ENCODE results near the gene S100A13.
A peak's percentile ranks its signal among the peaks of the same experiment; 100 is the strongest.
"Not testable (repeated sequence)": the region's sequence is repeated elsewhere in the genome, so short reads cannot be mapped to it uniquely, and the experiment has no call there.

Gene S100A13

GRCh38 chr1:153608089-153608682 is 19.1 kb downstream of the S100A13 start:
- DNase-seq (ENCODE audit: low spot score) = no peak

DNA sequence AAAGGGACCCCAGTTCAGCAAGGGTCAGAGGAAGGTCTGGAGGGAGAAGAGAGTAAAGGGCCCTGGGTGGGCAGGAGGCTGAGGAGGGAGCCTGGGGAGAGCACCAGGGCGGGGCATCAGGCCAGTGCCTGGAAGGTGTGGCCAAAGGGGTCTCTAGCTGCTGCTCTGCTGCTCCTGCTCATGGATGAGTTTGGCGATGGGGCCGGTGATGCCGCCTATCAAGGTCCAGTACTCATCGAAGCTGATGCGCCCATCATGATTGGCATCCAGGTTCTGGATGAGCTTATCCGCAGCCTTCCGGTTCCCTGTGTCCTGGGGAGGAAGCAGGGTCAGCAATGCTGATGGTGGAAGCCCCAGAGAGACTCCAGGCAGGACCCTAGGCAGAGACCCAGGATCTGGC is 19.9 kb downstream of the S100A13 start:
- DNase-seq (ENCODE audit: low spot score) = no peak

- no peak for DNase-seq (ENCODE audit: low spot score)
Measured at GRCh38 chr1:153606194-153606593, 21.1 kb downstream of the S100A13 start.

- DNase-seq (ENCODE audit: low spot score) = no peak
Measured at GRCh38 chr1:153602749-153603148, 24.6 kb downstream of the S100A13 start.

DNA sequence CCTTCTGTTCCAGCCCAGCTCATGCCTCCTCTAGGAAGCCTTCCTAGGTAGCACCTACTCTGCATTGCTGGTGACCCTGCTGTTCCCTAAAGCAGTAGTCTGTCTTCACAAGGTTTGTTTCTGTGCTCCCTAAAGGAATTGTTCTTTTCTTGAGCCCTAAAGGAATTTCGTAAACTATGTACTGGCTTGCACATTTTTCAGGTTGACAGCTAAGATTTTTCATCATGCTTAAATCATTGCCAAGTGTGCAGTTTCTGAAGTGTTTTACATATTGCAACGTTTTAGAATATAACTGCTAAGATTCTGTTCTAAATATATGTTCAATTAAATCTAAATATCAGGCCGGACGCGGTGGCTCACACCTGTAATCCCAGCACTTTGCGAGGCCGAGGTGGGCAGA is 27.5 kb downstream of the S100A13 start:
- no peak for DNase-seq (ENCODE audit: low spot score)

- no peak for DNase-seq (ENCODE audit: low spot score)
Measured at GRCh38 chr1:153598309-153599172, 28.8 kb downstream of the S100A13 start.

- peak; percentile 52 for DNase-seq (ENCODE audit: low spot score)
Measured at GRCh38 chr1:153597206-153597605, 30.1 kb downstream of the S100A13 start.

DNA sequence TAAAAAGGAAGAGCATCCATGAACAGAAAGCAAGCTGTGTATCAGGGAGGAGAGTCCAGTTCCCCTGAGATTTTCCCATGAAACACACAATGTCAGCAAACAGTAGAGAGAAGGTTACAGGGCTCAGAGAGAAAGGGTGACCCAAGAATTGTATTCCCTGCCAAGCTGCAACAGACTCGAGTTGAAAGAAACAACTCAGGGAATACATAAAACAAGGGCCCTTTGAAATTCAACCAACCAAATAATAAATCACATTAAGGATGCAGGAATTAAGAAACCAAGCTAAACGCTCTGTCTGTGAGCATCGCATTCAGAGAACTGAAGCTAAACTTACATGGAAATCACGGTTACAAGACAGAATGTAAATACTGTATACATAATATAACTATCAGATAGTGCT is 34.6 kb downstream of the S100A13 start:
- DNase-seq (ENCODE audit: low spot score) = no peak

- DNase-seq (ENCODE audit: low spot score) = no peak
Measured at GRCh38 chr1:153588482-153588881, 38.8 kb downstream of the S100A13 start.

- DNase-seq (ENCODE audit: low spot score) = not testable (repeated sequence)
Measured at GRCh38 chr1:153588033-153588432, 39.3 kb downstream of the S100A13 start.

GRCh38 chr1:153587314-153587713 is 40.0 kb downstream of the S100A13 start:
- DNase-seq (ENCODE audit: low spot score) = no peak

DNA sequence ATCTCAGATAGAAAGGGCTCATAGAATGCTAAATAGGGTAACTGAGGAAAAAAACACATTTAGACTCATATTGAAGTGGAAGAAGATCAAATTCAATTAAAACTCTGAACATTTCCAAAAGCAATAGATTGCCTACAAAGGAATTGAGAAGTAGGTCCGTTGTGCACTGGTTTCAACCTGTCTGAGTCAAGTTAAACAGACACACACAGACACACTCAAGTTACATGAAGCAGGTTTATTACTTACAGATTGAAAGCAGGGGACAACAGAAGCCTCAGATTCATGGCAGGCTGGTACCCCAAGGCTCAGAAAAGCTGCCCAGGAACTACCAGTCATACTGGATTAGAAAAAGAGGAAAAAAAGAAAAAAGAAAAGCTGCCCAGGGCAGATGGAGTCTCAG is 41.0 kb downstream of the S100A13 start:
- no peak for DNase-seq (ENCODE audit: low spot score)

GRCh38 chr1:153585006-153585405 is 42.3 kb downstream of the S100A13 start:
- no peak for DNase-seq (ENCODE audit: low spot score)

- no peak for DNase-seq (ENCODE audit: low spot score)
Measured at GRCh38 chr1:153583976-153584375, 43.3 kb downstream of the S100A13 start.

GRCh38 chr1:153583514-153583913 is 43.8 kb downstream of the S100A13 start:
- not testable (repeated sequence) for DNase-seq (ENCODE audit: low spot score)

DNA sequence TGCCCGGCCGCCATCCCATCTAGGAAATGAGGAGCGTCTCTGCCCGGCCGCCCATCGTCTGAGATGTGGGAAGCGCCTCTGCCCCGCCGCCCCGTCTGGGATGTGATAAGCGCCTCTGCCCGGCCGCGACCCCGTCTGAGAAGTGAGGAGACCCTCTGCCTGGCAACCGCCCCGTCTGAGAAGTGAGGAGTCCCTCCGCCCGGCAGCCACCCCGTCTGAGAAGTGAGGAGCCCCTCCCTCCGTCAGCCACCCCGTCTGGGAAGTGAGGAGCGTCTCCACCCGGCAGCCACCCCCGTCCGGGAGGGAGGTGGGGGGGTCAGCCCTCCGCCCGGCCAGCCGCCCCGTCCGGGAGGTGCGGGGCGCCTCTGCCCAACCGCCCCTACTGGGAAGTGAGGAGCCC is 44.5 kb downstream of the S100A13 start:
- DNase-seq (ENCODE audit: low spot score) = not testable (repeated sequence)

DNA sequence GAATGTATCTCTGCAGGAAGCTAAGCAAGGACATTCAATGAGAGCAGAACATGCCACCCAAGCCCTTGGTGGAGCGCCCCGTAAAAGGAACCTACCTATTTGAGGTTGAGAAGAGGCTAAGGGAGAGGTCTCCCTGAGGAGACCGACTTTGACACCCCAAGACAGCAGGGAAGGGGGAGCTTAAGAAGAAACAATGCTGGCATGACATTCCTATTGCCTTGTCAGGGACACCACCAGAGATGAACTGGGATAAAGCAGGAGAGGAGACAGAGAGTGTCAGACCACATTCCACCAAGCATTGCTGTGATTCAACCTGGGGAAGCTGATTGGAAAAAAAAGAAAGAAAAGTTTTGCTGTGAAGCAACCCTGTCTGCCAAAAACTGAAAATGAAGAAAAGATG is 48.4 kb downstream of the S100A13 start:
- DNase-seq (ENCODE audit: low spot score) = no peak

- DNase-seq (ENCODE audit: low spot score) = no peak
Measured at GRCh38 chr1:153578490-153578889, 48.8 kb downstream of the S100A13 start.

DNA sequence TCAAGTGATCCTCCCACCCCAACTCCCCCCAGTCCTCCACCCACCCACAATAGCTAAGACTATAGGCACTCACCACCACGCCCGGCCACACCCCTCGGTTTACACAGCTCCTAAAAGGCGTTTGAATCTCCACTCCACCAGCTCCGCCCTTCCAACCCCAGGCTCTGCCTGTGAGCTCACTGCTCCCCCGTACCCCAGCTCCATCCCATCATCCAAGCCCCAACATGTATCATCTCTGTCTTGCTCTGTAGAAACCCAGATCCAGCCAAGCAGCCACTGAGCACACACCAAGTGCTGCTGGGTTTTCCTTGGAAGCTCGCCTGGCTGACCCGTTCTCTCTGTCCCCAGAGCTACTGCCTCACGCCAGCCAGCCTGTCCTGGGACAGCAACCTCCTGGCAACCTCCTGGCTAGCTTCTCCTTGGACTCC is 49.7 kb downstream of the S100A13 start:
- DNase-seq (ENCODE audit: low spot score) = no peak

- DNase-seq (ENCODE audit: low spot score) = no peak
Measured at GRCh38 chr1:153577138-153577537, 50.2 kb downstream of the S100A13 start.

DNA sequence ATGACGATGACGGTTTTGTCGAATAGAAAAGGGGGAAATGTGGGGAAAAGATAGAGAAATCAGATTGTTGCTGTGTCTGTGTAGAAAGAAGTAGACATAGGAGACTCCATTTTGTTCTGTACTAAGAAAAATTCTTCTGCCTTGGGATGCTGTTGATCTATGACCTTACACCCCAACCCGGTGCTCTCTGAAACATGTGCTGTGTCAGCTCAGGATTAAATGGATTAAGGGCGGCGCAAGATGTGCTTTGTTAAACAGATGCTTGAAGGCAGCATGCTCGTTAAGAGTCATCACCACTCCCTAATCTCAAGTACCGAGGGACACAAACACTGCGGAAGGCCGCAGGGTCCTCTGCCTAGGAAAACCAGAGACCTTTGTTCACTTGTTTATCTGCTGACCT is 51.8 kb downstream of the S100A13 start:
- not testable (repeated sequence) for DNase-seq (ENCODE audit: low spot score)

DNA sequence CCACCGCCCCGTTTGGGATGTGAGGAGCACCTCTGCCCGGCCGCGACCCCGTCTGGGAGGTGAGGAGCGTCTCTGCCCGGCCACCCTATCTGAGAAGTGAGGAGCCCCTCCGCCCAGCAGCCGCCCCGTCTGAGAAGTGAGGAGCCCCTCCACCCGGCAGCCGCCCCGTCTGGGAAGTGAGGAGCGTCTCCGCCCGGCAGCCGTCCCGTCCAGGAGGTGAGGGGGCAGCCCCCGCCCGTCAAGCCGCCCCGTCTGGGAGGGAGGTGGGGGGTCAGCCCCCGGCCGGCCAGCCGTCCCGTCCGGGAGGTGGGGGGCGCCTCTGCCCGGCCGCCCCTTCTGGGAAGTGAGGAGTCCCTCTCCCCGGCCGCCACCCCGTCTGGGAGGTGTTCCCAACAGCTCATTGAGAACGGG is 52.2 kb downstream of the S100A13 start:
- not testable (repeated sequence) for DNase-seq (ENCODE audit: low spot score)

DNA sequence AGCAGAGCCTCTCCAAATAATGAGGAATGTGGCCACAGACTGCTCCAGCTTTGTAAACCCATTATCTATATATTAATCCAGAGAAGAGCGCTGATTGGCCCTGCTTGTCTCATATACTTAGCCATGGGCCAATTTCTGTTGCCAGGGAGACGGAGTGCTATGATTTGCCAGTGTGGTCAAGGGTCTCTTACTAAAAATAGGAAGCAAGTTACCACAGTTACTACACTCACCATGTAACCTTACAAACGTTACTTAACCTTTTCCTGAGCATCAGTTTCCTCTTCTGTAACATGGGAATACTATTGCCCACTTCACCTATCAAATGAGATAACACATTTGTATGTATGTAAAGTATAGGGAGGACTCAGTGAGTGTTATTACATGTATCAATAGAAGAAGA is 54.0 kb downstream of the S100A13 start:
- no peak for DNase-seq (ENCODE audit: low spot score)
